Ishikawa (cell line): ENCODE data around the gene RGS4.

Source experiments
- RAD21 ChIP-seq: IDR thresholded peaks from 2 replicates; pipeline ENCODE4 v1.6.1; 2012; ENCODE audit warnings: low read depth
- REST ChIP-seq: IDR thresholded peaks from 2 replicates; pipeline ENCODE4 v1.6.1; 2012; ENCODE audit warnings: low read depth, mild to moderate bottlenecking

GRCh38 chr1:163084330-163084729, 15.2 kb downstream of the RGS4 start:
- TF ChIP-seq RAD21 (no peak), REST (no peak)
